Measurements from ENCODE around the gene TBC1D9. TPM values are rescaled to one million over a fixed set of nuclear protein-coding genes. Genes with fewer than 3 reads are reported as not detected.

Gene TBC1D9
- polyA plus RNA-seq, 1 of the 3 experiments (the other 2 are of a cell fraction) = 13.5 TPM

DNA sequence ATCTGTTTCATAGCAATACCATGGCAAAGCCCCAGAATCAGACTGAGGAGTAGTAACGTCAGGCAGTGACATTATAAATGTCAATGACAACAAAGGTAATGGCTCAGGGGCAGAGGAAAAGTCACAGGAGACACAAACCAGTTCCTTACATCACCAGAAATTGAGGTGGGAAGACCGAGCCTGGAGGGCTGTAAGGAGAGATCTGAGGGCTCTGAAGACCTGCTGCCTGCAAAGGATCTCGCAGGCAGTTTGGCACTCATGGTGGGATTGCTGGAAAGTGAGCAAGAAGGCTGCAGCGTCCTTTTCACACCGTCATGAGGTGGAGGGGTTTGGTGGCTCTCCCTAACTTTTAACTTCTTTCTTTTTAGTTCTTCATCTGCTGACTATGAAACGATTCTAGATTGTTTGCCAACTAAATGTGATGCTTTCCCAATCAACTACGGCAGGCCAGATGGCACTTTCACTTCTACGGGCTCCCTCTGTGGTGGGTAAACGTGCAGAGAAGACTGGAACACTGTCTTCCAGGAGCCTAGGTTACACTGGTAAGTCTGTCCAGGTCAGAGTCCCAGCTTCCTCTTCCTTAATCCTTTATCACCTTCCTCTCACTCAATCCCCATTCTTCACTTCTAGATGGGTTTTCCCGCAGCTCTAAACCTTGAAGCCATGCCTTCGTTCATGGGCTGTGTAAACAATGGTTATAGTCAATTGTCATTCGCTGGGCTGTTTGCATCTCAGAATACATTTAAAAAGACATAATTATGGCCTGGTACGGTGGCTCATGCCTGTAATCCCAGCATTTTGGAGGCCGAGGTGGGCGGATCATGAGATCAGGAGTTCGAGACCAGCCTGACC, 58.2 kb downstream of the TBC1D9 start:
- POLR2A ChIA-PET = no interaction called here
- Histone ChIP-seq H3K36me3 (replicated peaks in 1 of 2; ENCODE audit: control insufficient read depth in 1 of 2, insufficient read depth in 2 of 2, low read length in 1 of 2) (peaks cover 14 to 18% of the 10 kb centered on the region in 2 experiments), H3K27me3 (ENCODE audit: insufficient read depth) (no peaks in the 10 kb centered on the region), H3F3A (replicated peaks; ENCODE audit: insufficient read depth) (peaks cover 4% of the 10 kb centered on the region), H3K9me2 (no peaks in the 10 kb centered on the region), H3K79me2 (ENCODE audit: insufficient read depth) (peaks cover 11% of the 10 kb centered on the region; the same call in 1 of the 2 replicates), H3K4me2 (no peak overlapping the region), H3K9ac (no peak overlapping the region), H4K20me1 (ENCODE audit: insufficient read depth) (no peaks in the 10 kb centered on the region), H3K4me3 (ENCODE audit: low read depth in 2 of 2, low read length in 1 of 2) (no peak overlapping the region), H3K27ac (ENCODE audit: low read depth in 2 of 2, low read length in 1 of 2) (no peak overlapping the region), H3K4me1 (ENCODE audit: control insufficient read depth in 1 of 2, insufficient read depth in 2 of 2, low read depth in 1 of 2, low read length in 1 of 2) (no peaks in the 10 kb centered on the region; a peak in 2 of 4 replicates), H2AFZ (ENCODE audit: low read depth) (no peak overlapping the region), H3K9me3 (no peaks in the 10 kb centered on the region)
- TF ChIP-seq TAF1 (IDR thresholded peaks at IDR 0.05; ENCODE audit: borderline replicate concordance, low read depth, low read length) (no peak), RAD21 (IDR thresholded peaks at IDR 0.05; ENCODE audit: low read length) (no peak), TCF12 (IDR thresholded peaks at IDR 0.05) (no peak), JUND (IDR thresholded peaks at IDR 0.05) (no peak), SMC3 (IDR thresholded peaks at IDR 0.05; ENCODE audit: low read depth, low read length) (no peak), GABPA (IDR thresholded peaks at IDR 0.05; ENCODE audit: low read depth) (no peak), YY1 (IDR thresholded peaks at IDR 0.05; ENCODE audit: low read depth) (no peak), USF2 (IDR thresholded peaks at IDR 0.05; ENCODE audit: borderline replicate concordance, low read depth, low read length) (no peak), NFIC (IDR thresholded peaks at IDR 0.05; ENCODE audit: borderline replicate concordance) (no peak), MEF2A (IDR thresholded peaks at IDR 0.05; ENCODE audit: borderline replicate concordance, low read depth) (no peak), GATA2 (CRISPR knock-in tag; IDR thresholded peaks at IDR 0.05) (no peak), TEAD4 (IDR thresholded peaks at IDR 0.05; ENCODE audit: borderline replicate concordance, insufficient read depth) (no peak), REST (IDR thresholded peaks at IDR 0.05; ENCODE audit: low read depth, low read length) (no peak), FOXJ3 (CRISPR knock-in tag; IDR thresholded peaks at IDR 0.05) (no peak), MXI1 (IDR thresholded peaks at IDR 0.05; ENCODE audit: low read depth, low read length) (no peak), IRF3 (IDR thresholded peaks at IDR 0.05; ENCODE audit: low read depth, low read length) (no peak), EP300 (IDR thresholded peaks at IDR 0.05; ENCODE audit: borderline replicate concordance in 1 of 2, low read depth in 1 of 2, low read length in 1 of 2) (no peak), ZBTB33 (IDR thresholded peaks at IDR 0.05; ENCODE audit: borderline replicate concordance, low read depth) (no peak), CHD2 (IDR thresholded peaks at IDR 0.05; ENCODE audit: low read length, partially characterized antibody) (no peak)
- TF ChIP-seq, protein P1, sequence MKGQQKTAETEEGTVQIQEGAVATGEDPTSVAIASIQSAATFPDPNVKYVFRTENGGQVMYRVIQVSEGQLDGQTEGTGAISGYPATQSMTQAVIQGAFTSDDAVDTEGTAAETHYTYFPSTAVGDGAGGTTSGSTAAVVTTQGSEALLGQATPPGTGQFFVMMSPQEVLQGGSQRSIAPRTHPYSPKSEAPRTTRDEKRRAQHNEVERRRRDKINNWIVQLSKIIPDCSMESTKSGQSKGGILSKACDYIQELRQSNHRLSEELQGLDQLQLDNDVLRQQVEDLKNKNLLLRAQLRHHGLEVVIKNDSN (IDR thresholded peaks at IDR 0.05; ENCODE audit: borderline replicate concordance, low read depth) = no peak
- 92% methylated on average over 16 of the region's 16 CpGs for WGBS (ENCODE audit: low lambda C conversion rate)
- DNase-seq = no peak
- CTCF ChIA-PET = no interaction called here

Data from SK-N-SH (cell line).